Lower leg skin (tissue), 4 donors: ENCODE data around the gene PAOX. TPM values are rescaled to one million over a fixed set of nuclear protein-coding genes. Genes with fewer than 3 reads are reported as not detected.
"Not testable (repeated sequence)": the region's sequence is repeated elsewhere in the genome, so short reads cannot be mapped to it uniquely, and the experiment has no call there.

Experiments
- DNase-seq, 2 donors: peaks; one replicate each; pipeline ENCODE4 v3.0.0-alpha.2; 2019; ENCODE audit warnings: low spot score in 2 of 2
- H3K4me3 ChIP-seq: fragments of 200-600 bp; sonication (generic); 2 replicates; pipeline ENCODE4 v1.5.1; 2017; ENCODE audit warnings: mild to moderate bottlenecking, low read depth; ENCODE audit not compliant: poor library complexity, severe bottlenecking
- POLR2A ChIP-seq, 2 donors: fragments of 450-650 bp; IDR thresholded peaks; one replicate each; pipeline ENCODE4 v1.6.1; 2016 to 2017; ENCODE audit warnings: antibody characterized with exemption in 2 of 2, mild to moderate bottlenecking in 1 of 2, moderate library complexity in 1 of 2
- WGBS, 2 donors: methylation state at CpG; one replicate each; pipeline ENCODE4 v1.1.5; 2018; 5-methylcytosine and 5-hydroxymethylcytosine counted together
- intact Hi-C: fragments of 100-400 bp; cut with DNase I; formaldehyde crosslinking; loops from one replicate; pipeline ENCODE4 v1.15.0; 2023; ENCODE audit warnings: low total_unique reads
- total RNA-seq, 4 donors: library from RNA; depleted of rRNA; stranded (reverse); fragments of >200 nt; gene quantifications; one replicate each; pipeline ENCODE4 v1.1.0, GENCODE V29; 2016
- TF ChIP-seq, protein P1 (sequence below), 3 donors: fragments of 450-650 bp; IDR thresholded peaks; one replicate each; pipeline ENCODE4 v1.5.1; 2016; ENCODE audit warnings: antibody characterized with exemption in 3 of 3, mild to moderate bottlenecking in 3 of 3, moderate library complexity in 2 of 3

PAOX gene
- total RNA-seq, 4 donors from 2014 or later = 8.1 to 21.8 (median 14.4) TPM

DNA sequence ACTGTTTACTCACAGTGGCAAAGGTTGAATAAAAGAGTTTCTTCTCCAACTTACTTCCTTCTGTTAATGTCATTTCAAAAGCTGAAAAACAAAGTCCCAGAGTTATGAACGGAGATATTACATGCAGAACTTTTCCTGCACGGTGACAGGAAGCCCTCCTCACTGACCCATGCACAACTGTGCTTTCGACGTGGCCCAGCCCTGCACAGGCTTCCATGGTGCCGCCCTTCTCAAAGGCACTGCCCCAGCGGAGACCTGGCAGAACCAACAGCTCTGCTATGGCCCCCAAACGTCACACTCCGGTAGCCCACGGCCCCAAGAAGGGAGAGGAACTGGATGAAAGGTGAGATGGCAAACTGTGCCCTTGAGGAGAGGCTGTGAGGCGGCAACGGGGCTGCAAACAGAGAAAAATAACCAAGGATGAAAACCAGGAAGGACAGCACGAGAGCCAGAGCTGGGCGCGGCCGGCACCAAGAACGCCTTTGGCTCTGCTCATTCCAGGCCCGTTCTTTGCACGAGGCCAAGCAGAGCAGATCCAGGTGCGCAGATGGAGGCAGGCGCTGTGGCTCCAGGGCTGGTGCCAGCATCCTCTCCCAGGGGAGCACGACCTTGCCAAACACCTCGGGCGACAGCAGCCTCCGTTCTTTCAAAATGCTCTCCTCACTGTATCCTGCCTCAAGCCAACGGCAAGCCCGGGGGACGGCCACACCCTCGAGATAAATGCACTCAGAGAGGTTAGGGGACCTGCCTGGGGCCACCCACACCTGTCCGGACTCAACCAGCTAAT lies 14.2 kb upstream of the PAOX start:
- 46 to 52% methylated on average over 29 of the region's 29 CpGs for WGBS, 2 donors
- intact Hi-C loops = no loop called here
- TF ChIP-seq, protein P1, sequence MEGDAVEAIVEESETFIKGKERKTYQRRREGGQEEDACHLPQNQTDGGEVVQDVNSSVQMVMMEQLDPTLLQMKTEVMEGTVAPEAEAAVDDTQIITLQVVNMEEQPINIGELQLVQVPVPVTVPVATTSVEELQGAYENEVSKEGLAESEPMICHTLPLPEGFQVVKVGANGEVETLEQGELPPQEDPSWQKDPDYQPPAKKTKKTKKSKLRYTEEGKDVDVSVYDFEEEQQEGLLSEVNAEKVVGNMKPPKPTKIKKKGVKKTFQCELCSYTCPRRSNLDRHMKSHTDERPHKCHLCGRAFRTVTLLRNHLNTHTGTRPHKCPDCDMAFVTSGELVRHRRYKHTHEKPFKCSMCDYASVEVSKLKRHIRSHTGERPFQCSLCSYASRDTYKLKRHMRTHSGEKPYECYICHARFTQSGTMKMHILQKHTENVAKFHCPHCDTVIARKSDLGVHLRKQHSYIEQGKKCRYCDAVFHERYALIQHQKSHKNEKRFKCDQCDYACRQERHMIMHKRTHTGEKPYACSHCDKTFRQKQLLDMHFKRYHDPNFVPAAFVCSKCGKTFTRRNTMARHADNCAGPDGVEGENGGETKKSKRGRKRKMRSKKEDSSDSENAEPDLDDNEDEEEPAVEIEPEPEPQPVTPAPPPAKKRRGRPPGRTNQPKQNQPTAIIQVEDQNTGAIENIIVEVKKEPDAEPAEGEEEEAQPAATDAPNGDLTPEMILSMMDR (IDR thresholded peaks at IDR 0.05) = no peak
- no peak for TF ChIP-seq POLR2A (IDR thresholded peaks at IDR 0.05)
- DNase-seq = no peak
- no peak overlapping the region for H3K4me3 ChIP-seq

DNA sequence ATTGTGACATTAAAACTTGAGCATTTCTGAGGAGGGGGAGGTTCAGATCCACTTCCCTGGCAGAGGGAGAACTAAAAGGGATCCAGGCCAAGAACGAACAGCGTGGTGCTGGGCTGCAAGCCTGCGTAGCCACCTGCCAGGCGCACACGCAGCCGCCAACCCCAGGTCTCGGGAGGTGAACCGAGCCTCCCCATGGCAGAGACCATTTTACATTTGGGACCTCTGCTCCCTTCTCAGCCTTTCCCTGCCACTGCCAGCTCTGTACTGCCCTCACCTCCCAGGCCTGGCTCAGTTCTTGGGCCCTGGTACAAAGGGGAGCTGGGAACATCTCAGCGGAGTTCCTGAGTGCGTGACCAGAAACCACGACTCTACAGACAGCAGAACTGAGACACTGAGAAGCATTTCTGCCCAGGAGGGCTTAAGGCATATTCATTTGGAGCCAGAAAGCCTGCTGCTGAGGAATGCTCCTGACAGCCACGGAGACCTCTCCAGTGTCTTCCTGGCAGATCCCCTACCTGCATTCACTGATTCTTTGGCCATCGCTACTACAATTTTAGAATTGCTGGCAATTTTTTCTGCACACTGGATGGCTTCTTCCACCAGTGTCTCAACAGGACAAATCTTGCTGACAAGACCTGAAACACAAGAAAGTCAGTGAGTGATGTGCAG lies 13.5 kb upstream of the PAOX start:
- no peak overlapping the region for H3K4me3 ChIP-seq
- WGBS, 2 donors = 50 to 61% methylated on average over 13 of the region's 13 CpGs
- TF ChIP-seq, protein P1 (IDR thresholded peaks at IDR 0.05) = no peak
- no peak for TF ChIP-seq POLR2A (IDR thresholded peaks at IDR 0.05)
- intact Hi-C loops = no loop called here
- no peak for DNase-seq

DNA sequence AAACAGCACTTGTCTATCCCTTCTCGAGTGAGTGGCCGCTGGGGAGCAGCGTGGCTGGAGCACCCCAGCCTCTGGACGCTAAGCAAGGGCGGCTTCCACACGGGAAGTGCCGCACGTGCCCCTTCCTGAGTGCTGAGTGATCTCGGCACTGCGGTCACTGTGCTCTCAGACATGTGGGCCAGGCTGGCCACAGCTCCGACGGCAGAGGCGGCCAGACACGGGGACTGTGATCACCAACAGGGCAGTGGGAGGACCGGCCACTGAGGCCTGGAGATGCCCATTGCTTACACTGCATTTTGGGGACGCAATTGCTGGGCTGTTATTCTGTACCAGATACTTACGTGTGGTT lies 13.0 kb upstream of the PAOX start:
- DNase-seq = no peak
- intact Hi-C loops = no loop called here
- 88% methylated on average over 16 to 17 of the region's 17 CpGs for WGBS, 2 donors
- TF ChIP-seq, protein P1 (IDR thresholded peaks at IDR 0.05) = no peak
- no peak for TF ChIP-seq POLR2A (IDR thresholded peaks at IDR 0.05)
- no peak overlapping the region for H3K4me3 ChIP-seq

DNA sequence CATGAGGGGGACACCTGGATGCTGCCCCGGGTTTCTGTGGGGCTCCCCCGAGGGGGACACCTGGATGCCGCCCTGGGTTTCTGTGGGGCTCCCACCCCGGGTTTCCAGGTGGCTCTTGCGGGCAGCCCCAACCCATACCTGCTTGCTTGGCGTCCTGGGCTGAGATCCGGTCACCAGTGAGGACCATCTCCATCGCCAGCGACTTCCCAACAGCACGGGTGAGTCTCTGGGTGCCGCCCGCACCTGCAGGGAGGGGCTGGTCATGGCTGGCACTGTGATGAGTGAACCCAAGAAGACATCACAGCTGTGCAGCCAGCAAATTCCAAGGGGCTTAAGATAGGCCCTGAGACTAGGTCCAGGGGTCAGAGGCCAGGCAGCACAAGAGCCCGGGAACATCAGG lies 12.3 kb upstream of the PAOX start:
- intact Hi-C loops = no loop called here
- 91 to 93% methylated on average over 11 to 12 of the region's 13 CpGs for whole genome bisulfite sequencing, 2 donors

DNA sequence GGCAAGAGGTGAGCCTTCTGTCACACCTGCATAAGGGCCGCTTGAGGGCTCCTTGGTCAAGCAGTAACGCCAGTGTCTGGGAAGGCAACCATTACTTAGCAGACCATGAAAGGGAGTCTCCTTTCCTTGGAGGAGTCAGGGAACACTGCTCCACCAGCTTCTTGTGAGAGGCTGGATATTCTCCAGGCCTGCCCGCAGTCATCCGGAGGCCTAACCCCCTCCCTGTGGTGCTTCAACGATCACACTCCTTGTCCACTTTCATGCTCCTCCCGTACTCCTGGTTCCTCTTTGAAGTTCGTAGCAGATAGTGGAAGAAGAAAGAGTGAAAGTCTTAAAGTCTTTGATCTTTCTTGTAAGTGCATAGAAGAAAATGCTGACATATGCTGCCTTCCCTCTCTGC lies 11.6 kb upstream of the PAOX start:
- DNase-seq, H3K4me3 ChIP-seq, intact Hi-C loops: not testable (repeated sequence)
- WGBS, 2 donors = 79 to 80% methylated on average over 2 to 3 of the region's 7 CpGs

More for the DNA sequence above, 12.3 kb upstream of the PAOX start:
- H3K4me3 ChIP-seq = no peak overlapping the region
- no peak for DNase-seq
- TF ChIP-seq, protein P1 (IDR thresholded peaks at IDR 0.05) = no peak
- TF ChIP-seq POLR2A (IDR thresholded peaks at IDR 0.05) = no peak

DNA sequence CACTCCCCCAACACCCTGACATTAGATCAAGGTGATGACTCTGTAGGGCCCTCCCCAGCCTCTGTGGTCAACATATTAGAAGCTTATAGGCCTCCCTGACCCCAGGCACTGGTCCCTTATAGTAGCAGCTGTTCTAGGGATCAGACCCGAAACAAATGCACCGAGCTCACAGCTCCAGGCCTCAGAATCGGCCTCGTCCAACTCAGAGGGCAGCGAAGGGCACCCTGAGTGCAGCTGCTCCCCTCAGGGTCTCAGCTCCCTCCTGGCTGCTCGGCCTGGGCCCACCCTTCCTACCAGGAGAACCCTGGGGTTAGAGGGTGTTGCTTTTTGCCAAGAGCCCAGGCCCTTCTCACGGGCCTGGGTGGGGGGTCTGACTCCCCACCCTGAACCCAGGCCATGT lies 10.9 kb upstream of the PAOX start:
- WGBS, 2 donors = 91 to 97% methylated on average over 7 of the region's 7 CpGs
- intact Hi-C loops = no loop called here

More for the DNA sequence above, 10.9 kb upstream of the PAOX start:
- H3K4me3 ChIP-seq = no peak overlapping the region
- TF ChIP-seq, protein P1 (IDR thresholded peaks at IDR 0.05) = no peak
- TF ChIP-seq POLR2A (IDR thresholded peaks at IDR 0.05) = no peak
- DNase-seq = no peak
